HG03135 (cell line): Measurements from ENCODE around the gene ARL6IP5.

Experiments
- ATAC-seq: cut with Tn5 transposase; IDR thresholded peaks from one replicate; pipeline ENCODE4 v1.9.1; 2021; ENCODE audit warnings: mild to moderate bottlenecking, moderate library complexity; ENCODE audit not compliant: unreplicated experiment

The ARL6IP5 gene

GRCh38 chr3:69116162-69116561 lies 31.4 kb downstream of the ARL6IP5 start:
- ATAC-seq, result no peak

- no peak for ATAC-seq
These were observed 32.2 kb downstream of the ARL6IP5 start for GRCh38 chr3:69116897-69117296.

- ATAC-seq, result no peak
These were observed 33.8 kb downstream of the ARL6IP5 start for GRCh38 chr3:69118555-69118954.

- ATAC-seq, result no peak
These were observed 34.4 kb downstream of the ARL6IP5 start for GRCh38 chr3:69119138-69119537.

GRCh38 chr3:69119681-69120080 lies 34.9 kb downstream of the ARL6IP5 start:
- no peak for ATAC-seq

GRCh38 chr3:69120879-69121464 lies 36.2 kb downstream of the ARL6IP5 start:
- peak; percentile 87 for ATAC-seq

- no peak for ATAC-seq
These were observed 36.8 kb downstream of the ARL6IP5 start for GRCh38 chr3:69121513-69121912.

GRCh38 chr3:69121950-69122349 lies 37.2 kb downstream of the ARL6IP5 start:
- no peak for ATAC-seq

GRCh38 chr3:69122403-69122802 lies 37.7 kb downstream of the ARL6IP5 start, which contains the start of gene LMOD3:
Gene LMOD3, minus strand, starts transcription at chr3:69122595. Its CDS starts 209 bp downstream, at chr3:69122386.
- ATAC-seq, result no peak

GRCh38 chr3:69126216-69126615 lies 41.5 kb downstream of the ARL6IP5 start:
- no peak for ATAC-seq

- ATAC-seq, result no peak
These were observed 42.3 kb downstream of the ARL6IP5 start for GRCh38 chr3:69126999-69127398.

GRCh38 chr3:69128509-69128908 lies 43.8 kb downstream of the ARL6IP5 start:
- ATAC-seq, result no peak

GRCh38 chr3:69129531-69129930 lies 44.8 kb downstream of the ARL6IP5 start:
- no peak for ATAC-seq

- peak; percentile 95 for ATAC-seq
These were observed 46.0 kb downstream of the ARL6IP5 start for GRCh38 chr3:69130689-69131088.

GRCh38 chr3:69137005-69137404 lies 52.3 kb downstream of the ARL6IP5 start:
- ATAC-seq, result no peak

- ATAC-seq, result no peak
These were observed 52.7 kb downstream of the ARL6IP5 start for GRCh38 chr3:69137412-69137811.

GRCh38 chr3:69141313-69141712 lies 56.6 kb downstream of the ARL6IP5 start:
- ATAC-seq, result no peak

GRCh38 chr3:69142090-69142489 lies 57.4 kb downstream of the ARL6IP5 start:
- no peak for ATAC-seq

GRCh38 chr3:69142797-69143454 lies 58.2 kb downstream of the ARL6IP5 start:
- ATAC-seq, result no peak

- ATAC-seq, result no peak
These were observed 58.9 kb downstream of the ARL6IP5 start for GRCh38 chr3:69143612-69144011.

GRCh38 chr3:69144631-69145245 lies 60.0 kb downstream of the ARL6IP5 start:
- ATAC-seq, result no peak

GRCh38 chr3:69145688-69146087 lies 61.0 kb downstream of the ARL6IP5 start:
- ATAC-seq, result no peak
